ENCODE measurements around the gene NRXN3. TPM values are rescaled to one million over a fixed set of nuclear protein-coding genes. Genes with fewer than 3 reads are reported as not detected.

Gene NRXN3
- polyA plus RNA-seq, 1 experiment = 7.0 TPM

DNA sequence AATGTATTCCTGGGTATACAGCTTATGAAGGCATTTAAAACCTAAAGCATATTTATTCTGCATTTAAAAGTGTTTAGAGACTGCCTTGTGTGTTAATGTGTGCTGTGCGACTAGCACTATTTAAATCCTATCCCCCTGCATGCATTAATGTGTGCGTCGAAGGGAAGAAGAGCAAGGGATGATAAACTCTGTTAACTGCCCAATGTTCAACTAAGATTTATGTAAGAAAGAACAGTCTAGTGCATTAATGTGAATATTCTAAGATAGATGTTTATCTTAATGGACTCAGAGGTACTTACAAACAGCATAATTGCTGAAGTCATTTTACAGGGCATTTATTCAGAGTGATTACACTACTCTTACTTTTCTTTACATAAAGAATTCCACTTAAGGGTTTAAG is 1616.3 kb downstream of the NRXN3 start:
- no peaks in the 10 kb centered on the region for H3K27me3 ChIP-seq (ENCODE audit: control insufficient read depth, insufficient read depth, low read length)
- no peaks in the 10 kb centered on the region for H3K36me3 ChIP-seq (ENCODE audit: control insufficient read depth, insufficient read depth, low read length)
- TF ChIP-seq, protein P1, sequence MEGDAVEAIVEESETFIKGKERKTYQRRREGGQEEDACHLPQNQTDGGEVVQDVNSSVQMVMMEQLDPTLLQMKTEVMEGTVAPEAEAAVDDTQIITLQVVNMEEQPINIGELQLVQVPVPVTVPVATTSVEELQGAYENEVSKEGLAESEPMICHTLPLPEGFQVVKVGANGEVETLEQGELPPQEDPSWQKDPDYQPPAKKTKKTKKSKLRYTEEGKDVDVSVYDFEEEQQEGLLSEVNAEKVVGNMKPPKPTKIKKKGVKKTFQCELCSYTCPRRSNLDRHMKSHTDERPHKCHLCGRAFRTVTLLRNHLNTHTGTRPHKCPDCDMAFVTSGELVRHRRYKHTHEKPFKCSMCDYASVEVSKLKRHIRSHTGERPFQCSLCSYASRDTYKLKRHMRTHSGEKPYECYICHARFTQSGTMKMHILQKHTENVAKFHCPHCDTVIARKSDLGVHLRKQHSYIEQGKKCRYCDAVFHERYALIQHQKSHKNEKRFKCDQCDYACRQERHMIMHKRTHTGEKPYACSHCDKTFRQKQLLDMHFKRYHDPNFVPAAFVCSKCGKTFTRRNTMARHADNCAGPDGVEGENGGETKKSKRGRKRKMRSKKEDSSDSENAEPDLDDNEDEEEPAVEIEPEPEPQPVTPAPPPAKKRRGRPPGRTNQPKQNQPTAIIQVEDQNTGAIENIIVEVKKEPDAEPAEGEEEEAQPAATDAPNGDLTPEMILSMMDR (IDR thresholded peaks at IDR 0.05; ENCODE audit: insufficient read depth, low read depth, low read length) = no peak
- CTCF ChIA-PET = no interaction called here
- DNase-seq (ENCODE audit: low read depth) = no peak
- no peak overlapping the region for H3K4me3 ChIP-seq (ENCODE audit: low read depth, low read length)
- POLR2A ChIA-PET = no interaction called here

DNA sequence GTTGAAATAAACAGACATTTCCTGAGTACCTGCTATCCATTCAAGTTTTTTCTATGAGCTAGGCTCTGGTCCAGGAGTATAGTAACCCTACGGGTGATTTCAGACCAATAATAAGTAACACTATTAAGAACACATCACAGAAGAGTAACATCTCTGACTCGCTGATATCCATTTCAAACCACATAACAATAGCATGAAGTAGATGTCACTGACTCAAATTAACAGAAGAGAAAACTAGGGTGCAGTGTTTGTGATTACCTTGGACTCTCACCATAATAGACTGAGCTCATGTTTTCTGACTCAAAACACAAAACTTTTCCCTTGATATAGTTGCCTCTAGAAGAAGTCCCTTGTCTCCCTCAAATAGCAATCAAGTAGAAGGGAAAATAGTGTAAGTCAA is 1618.2 kb downstream of the NRXN3 start:
- Histone ChIP-seq H3K27me3 (ENCODE audit: control insufficient read depth, insufficient read depth, low read length) (no peaks in the 10 kb centered on the region), H3K4me3 (ENCODE audit: low read depth, low read length) (no peak overlapping the region), H3K36me3 (ENCODE audit: control insufficient read depth, insufficient read depth, low read length) (no peaks in the 10 kb centered on the region)
- TF ChIP-seq, protein P1 (IDR thresholded peaks at IDR 0.05; ENCODE audit: insufficient read depth, low read depth, low read length) = no peak
- ChIA-PET POLR2A (no interaction called here), CTCF (no interaction called here)
- no peak for DNase-seq (ENCODE audit: low read depth)

GRCh38 chr14:79791055-79791732 is 1621.0 kb downstream of the NRXN3 start:
- ChIA-PET POLR2A (no interaction called here), CTCF (interaction anchor here (0.6 kb wide), 1 partner anchor 14 kb away, joined by 3 read pairs; no protein-coding TSS in a partner anchor)
- TF ChIP-seq, protein P1 (IDR thresholded peaks at IDR 0.05; ENCODE audit: insufficient read depth, low read depth, low read length) = no peak

DNA sequence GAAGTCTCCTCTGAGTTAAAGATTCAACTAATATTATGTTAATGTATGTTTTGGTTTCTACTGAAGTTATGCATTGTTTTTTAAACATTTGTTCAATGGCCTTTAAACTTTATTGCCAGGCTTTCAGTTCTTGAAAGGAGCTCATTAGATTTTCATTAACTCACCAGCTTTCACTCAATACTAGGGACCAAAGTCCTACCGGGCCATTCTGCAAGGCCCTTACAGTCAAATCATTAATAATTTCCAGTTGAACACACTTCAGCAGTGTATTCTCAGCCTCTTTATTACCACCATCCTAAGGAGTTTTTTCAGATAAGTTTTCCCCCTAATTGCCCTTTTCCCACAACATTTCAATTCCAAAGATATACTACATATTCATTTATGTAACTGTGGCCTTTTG is 1631.9 kb downstream of the NRXN3 start:
- POLR2A ChIA-PET = no interaction called here
- no peak overlapping the region for H3K4me3 ChIP-seq (ENCODE audit: low read depth, low read length)
- CTCF ChIA-PET = no interaction called here
- H3K36me3 ChIP-seq (ENCODE audit: control insufficient read depth, insufficient read depth, low read length) = no peaks in the 10 kb centered on the region
- DNase-seq (ENCODE audit: low read depth) = no peak
- TF ChIP-seq, protein P1 (IDR thresholded peaks at IDR 0.05; ENCODE audit: insufficient read depth, low read depth, low read length) = no peak
- no peaks in the 10 kb centered on the region for H3K27me3 ChIP-seq (ENCODE audit: control insufficient read depth, insufficient read depth, low read length)

More at GRCh38 chr14:79791055-79791732, 1621.0 kb downstream of the NRXN3 start:
- no peaks in the 10 kb centered on the region for H3K36me3 ChIP-seq (ENCODE audit: control insufficient read depth, insufficient read depth, low read length)
- DNase-seq (ENCODE audit: low read depth) = no peak
- H3K27me3 ChIP-seq (ENCODE audit: control insufficient read depth, insufficient read depth, low read length) = no peaks in the 10 kb centered on the region
- H3K4me3 ChIP-seq (ENCODE audit: low read depth, low read length) = no peak overlapping the region

- CTCF ChIA-PET = interaction anchor here (0.6 to 1.0 kb wide), 2 partner anchors 13 to 15 kb away, joined by 3 read pairs; no protein-coding TSS in a partner anchor
- no peaks in the 10 kb centered on the region for H3K27me3 ChIP-seq (ENCODE audit: control insufficient read depth, insufficient read depth, low read length)
- no peak for DNase-seq (ENCODE audit: low read depth)
Observed at GRCh38 chr14:79805636-79806035, 1635.5 kb downstream of the NRXN3 start.

More at GRCh38 chr14:79805636-79806035, 1635.5 kb downstream of the NRXN3 start:
- TF ChIP-seq, protein P1 (IDR thresholded peaks at IDR 0.05; ENCODE audit: insufficient read depth, low read depth, low read length) = no peak
- POLR2A ChIA-PET = no interaction called here
- H3K36me3 ChIP-seq (ENCODE audit: control insufficient read depth, insufficient read depth, low read length) = no peaks in the 10 kb centered on the region
- H3K4me3 ChIP-seq (ENCODE audit: low read depth, low read length) = no peak overlapping the region

All from BJ (cell line).